T-helper 2 cell treated with Interferon-gamma antibody and Interleukin-4, amounts not matched to agents 5 μg/mL and 100 μg/mL, for 36 hours (primary cell): ENCODE measurements around the gene PPM1A.

Experiments used
- DNase-seq: peaks from one replicate; pipeline ENCODE4 v3.0.0; 2021; ENCODE audit warnings: low spot score
- H3K27ac Mint-ChIP-seq: one replicate; pipeline ENCODE4 v1.8.0; 2021; ENCODE audit warnings: mild to moderate bottlenecking, mixed read lengths
- H3K27me3 Mint-ChIP-seq: one replicate; pipeline ENCODE4 v1.8.0; 2021; ENCODE audit warnings: low read depth, mixed read lengths
- H3K36me3 Mint-ChIP-seq: one replicate; pipeline ENCODE4 v1.8.0; 2021; ENCODE audit warnings: low read depth, mixed read lengths
- H3K4me1 Mint-ChIP-seq: one replicate; pipeline ENCODE4 v1.8.0; 2021; ENCODE audit warnings: low read depth, mixed read lengths
- H3K4me3 Mint-ChIP-seq: one replicate; pipeline ENCODE4 v1.8.0; 2022; ENCODE audit warnings: mild to moderate bottlenecking, moderate library complexity, mixed read lengths
- H3K9me3 Mint-ChIP-seq: one replicate; pipeline ENCODE4 v1.8.0; 2021; ENCODE audit warnings: mixed read lengths

Gene PPM1A

DNA sequence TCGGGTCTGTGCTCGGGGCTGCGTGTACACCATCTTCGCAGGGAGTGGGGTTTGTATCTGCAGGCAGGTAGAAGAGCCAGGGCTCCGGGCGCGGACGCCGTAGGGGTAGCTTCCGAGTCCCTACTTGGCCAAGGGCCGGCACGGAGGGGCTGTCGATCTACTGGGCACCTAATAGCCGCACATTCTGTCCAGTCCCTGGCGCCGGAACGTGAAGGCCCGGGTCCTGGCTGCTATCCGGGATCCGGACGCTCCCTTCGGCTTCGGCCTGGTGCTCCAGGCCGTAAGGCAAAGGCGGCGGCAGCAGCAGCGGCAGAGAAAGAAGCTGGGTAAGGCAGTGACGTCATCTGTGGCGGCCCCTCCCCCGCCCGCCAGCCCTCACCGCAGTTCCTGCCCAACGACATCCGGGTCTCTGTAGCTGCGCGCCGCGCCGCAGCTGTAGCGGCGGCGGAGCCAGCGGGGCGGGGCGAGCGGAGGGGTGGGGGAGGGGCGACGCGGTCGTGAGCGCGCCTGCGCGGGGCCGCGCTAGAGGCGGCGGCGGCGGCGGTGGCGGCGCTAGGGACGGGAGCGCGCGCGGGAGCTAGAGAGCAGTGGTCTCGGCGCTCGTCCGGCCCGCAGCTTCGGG lies at the start of gene PPM1A:
Gene PPM1A, plus strand, starts transcription at position 525 of the 622 bp plus-strand sequence. CDS start 33,483 bp downstream, outside the sequence.
- DNase-seq = peak; percentile 92
- H3K9me3 Mint-ChIP-seq = no peaks in the 10 kb centered on the region
- H3K36me3 Mint-ChIP-seq = peaks cover 9% of the 10 kb centered on the region
- peak within 1 kb of the TSS; percentile 100 for H3K27ac Mint-ChIP-seq
- H3K27me3 Mint-ChIP-seq = no peaks in the 10 kb centered on the region
- H3K4me1 Mint-ChIP-seq = peaks cover 44% of the 10 kb centered on the region
- peak within 1 kb of the TSS; percentile 97 for H3K4me3 Mint-ChIP-seq

DNA sequence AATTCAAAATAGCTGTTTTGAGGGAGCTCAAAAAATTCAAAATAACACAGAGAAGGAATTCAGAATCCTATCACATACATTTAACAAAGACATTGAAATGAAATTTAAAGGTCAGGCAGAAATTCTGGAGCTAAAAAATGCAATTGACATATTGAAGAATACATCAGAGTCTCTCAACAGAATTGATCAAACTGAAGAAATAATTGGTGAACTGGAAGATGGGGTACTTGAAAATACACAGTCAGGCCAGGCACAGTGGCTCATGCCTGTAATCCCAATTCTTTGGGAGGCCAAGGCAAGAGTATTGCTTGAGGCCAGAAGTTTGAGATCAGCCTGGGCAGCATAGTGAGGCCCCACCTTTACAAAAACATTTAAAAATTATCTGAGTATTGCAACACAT lies 49.7 kb upstream of the PPM1A start:
- Mint-ChIP-seq H3K27me3 (peaks cover 11% of the 10 kb centered on the region), H3K36me3 (peaks cover 2% of the 10 kb centered on the region), H3K9me3 (peaks cover 23% of the 10 kb centered on the region), H3K27ac (no peak overlapping the region), H3K4me3 (no peak overlapping the region), H3K4me1 (peaks cover 11% of the 10 kb centered on the region)
- no peak for DNase-seq

- H3K36me3 Mint-ChIP-seq = peaks cover 2% of the 10 kb centered on the region
- peaks cover 9% of the 10 kb centered on the region for H3K4me1 Mint-ChIP-seq
- H3K9me3 Mint-ChIP-seq = peaks cover 14% of the 10 kb centered on the region
- no peak for DNase-seq
- H3K4me3 Mint-ChIP-seq = no peak overlapping the region
- no peak overlapping the region for H3K27ac Mint-ChIP-seq
- peaks cover 21% of the 10 kb centered on the region for H3K27me3 Mint-ChIP-seq
Observed at GRCh38 chr14:60204104-60204842, 44.7 kb upstream of the PPM1A start.

- peaks cover 6% of the 10 kb centered on the region for H3K9me3 Mint-ChIP-seq
Observed at GRCh38 chr14:60204843-60205774, 43.9 kb upstream of the PPM1A start.

GRCh38 chr14:60206249-60206670 lies 42.8 kb upstream of the PPM1A start:
- H3K36me3 Mint-ChIP-seq = no peaks in the 10 kb centered on the region
- peaks cover 21% of the 10 kb centered on the region for H3K27me3 Mint-ChIP-seq
- H3K27ac Mint-ChIP-seq = no peak overlapping the region

More at GRCh38 chr14:60204843-60205774, 43.9 kb upstream of the PPM1A start:
- no peak overlapping the region for H3K27ac Mint-ChIP-seq
- no peaks in the 10 kb centered on the region for H3K36me3 Mint-ChIP-seq
- H3K4me1 Mint-ChIP-seq = peaks cover 9% of the 10 kb centered on the region
- peaks cover 19% of the 10 kb centered on the region for H3K27me3 Mint-ChIP-seq
- no peak overlapping the region for H3K4me3 Mint-ChIP-seq
- no peak for DNase-seq

GRCh38 chr14:60206837-60207533 lies 42.0 kb upstream of the PPM1A start:
- no peak for DNase-seq
- H3K9me3 Mint-ChIP-seq = no peaks in the 10 kb centered on the region
- no peaks in the 10 kb centered on the region for H3K36me3 Mint-ChIP-seq
- no peak overlapping the region for H3K27ac Mint-ChIP-seq
- peaks cover 17% of the 10 kb centered on the region for H3K27me3 Mint-ChIP-seq
- peaks cover 9% of the 10 kb centered on the region for H3K4me1 Mint-ChIP-seq
- H3K4me3 Mint-ChIP-seq = no peak overlapping the region

More at GRCh38 chr14:60206249-60206670, 42.8 kb upstream of the PPM1A start:
- Mint-ChIP-seq H3K4me1 (peaks cover 9% of the 10 kb centered on the region), H3K9me3 (peaks cover 3% of the 10 kb centered on the region), H3K4me3 (no peak overlapping the region)
- no peak for DNase-seq

GRCh38 chr14:60210703-60211102 lies 38.3 kb upstream of the PPM1A start:
- Mint-ChIP-seq H3K27ac (no peak overlapping the region), H3K4me1 (peaks cover 5% of the 10 kb centered on the region), H3K4me3 (no peak overlapping the region), H3K9me3 (no peaks in the 10 kb centered on the region), H3K36me3 (no peaks in the 10 kb centered on the region), H3K27me3 (peaks cover 4% of the 10 kb centered on the region)
- DNase-seq = no peak

GRCh38 chr14:60211153-60211552 lies 37.9 kb upstream of the PPM1A start:
- Mint-ChIP-seq H3K27ac (no peak overlapping the region), H3K4me3 (no peak overlapping the region)
- no peak for DNase-seq

DNA sequence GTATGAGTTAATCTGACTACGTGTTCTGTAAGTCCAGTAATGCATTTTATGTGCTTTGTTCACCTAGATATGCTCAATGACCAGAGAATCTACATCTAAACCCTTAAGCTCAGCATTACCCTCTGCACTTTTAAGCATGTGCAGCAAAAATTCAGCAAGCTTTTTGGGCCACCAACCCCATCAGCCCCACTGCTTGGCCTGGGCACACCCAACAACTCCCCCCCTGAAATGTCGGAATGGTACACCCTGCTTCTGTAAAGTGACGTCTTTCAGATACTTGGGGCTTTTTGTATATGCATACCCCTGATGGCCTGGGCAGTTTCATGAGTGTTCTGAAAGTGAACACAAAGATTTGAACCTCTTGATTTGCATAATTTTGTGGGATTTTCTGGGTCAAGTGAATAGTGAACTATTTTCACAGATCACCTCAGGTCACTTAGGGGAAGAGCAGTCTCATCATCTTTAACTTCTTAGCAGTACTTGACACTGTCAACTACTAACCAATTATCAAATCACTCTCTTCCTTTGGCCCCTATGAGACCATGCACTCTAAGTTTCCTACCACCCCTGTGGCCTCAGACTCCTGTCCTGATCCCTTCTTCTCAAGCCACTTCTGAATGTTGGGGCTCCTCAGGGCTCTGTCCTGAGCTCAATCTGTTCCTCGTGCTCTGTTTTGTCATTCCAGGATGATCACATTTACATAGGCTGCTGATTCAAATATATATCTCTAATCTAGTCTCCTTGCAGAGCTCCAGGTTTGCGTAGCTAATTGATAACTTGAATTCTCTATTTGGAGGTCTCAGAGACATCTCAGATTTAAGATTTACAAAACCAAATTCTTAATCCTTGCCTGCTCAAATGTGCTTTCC lies 36.3 kb upstream of the PPM1A start:
- Mint-ChIP-seq H3K4me3 (no peak overlapping the region), H3K36me3 (no peaks in the 10 kb centered on the region), H3K4me1 (no peaks in the 10 kb centered on the region), H3K27ac (no peak overlapping the region), H3K9me3 (no peaks in the 10 kb centered on the region), H3K27me3 (peaks cover 2% of the 10 kb centered on the region)
- DNase-seq = no peak

More at GRCh38 chr14:60211153-60211552, 37.9 kb upstream of the PPM1A start:
- Mint-ChIP-seq H3K4me1 (peaks cover 5% of the 10 kb centered on the region), H3K36me3 (no peaks in the 10 kb centered on the region), H3K27me3 (peaks cover 4% of the 10 kb centered on the region), H3K9me3 (no peaks in the 10 kb centered on the region)

DNA sequence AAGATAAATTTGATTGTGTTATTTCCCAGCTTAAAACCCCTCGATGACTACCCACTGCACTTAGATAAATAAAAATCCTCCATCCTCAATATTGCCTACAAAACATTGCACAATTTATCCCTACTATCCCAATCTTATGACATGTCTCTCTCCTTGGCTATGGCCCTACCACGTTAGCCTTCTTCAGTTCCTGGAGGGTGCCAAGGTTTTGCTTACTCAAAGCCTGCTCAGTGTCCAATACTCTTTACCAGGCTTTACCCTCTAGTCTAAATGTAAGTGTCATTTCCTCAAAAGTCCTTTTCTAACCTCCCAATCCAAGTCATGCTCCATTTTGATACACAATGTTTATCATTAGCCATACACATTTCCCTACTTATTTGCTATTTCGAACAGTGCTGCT lies 35.0 kb upstream of the PPM1A start:
- no peak overlapping the region for H3K27ac Mint-ChIP-seq
- no peaks in the 10 kb centered on the region for H3K36me3 Mint-ChIP-seq
- no peak overlapping the region for H3K4me3 Mint-ChIP-seq
- H3K9me3 Mint-ChIP-seq = no peaks in the 10 kb centered on the region
- H3K27me3 Mint-ChIP-seq = peaks cover 2% of the 10 kb centered on the region
- DNase-seq = no peak
- H3K4me1 Mint-ChIP-seq = no peaks in the 10 kb centered on the region

DNA sequence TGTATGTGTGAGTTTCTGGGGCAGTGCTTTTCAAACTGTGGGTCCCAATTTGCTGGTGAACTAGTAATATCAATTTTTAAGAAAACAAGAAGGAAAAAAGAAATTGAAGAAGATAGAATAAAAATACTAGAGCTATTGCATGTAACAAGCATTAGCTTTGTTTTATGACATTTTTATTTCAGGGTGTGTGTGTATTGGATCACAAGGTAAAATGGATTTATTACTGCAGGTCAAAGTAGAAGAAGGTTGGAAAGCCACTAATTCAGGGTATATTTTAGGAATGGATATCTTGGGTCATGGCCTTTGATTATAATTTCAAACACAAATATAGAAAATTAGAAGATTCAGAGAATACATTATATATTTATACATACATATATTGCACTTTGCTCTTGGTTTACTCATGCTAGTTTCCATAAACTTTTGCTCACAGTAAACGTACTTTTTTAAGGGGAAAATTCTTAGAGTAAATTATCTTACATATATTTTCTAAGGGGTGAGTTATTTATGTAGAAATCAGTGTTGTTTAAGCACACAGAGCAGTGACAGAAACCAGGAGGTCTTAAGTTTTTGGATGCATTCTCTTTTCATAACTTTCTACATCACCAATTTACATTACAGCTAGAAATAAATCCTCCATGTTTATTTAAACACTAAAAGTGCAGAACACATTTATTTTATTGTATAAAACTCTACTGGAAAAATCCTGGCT lies 34.5 kb upstream of the PPM1A start:
- no peaks in the 10 kb centered on the region for H3K36me3 Mint-ChIP-seq
- H3K27me3 Mint-ChIP-seq = peaks cover 2% of the 10 kb centered on the region
- DNase-seq = no peak
- no peak overlapping the region for H3K27ac Mint-ChIP-seq
- H3K4me1 Mint-ChIP-seq = no peaks in the 10 kb centered on the region
- no peak overlapping the region for H3K4me3 Mint-ChIP-seq
- no peaks in the 10 kb centered on the region for H3K9me3 Mint-ChIP-seq

DNA sequence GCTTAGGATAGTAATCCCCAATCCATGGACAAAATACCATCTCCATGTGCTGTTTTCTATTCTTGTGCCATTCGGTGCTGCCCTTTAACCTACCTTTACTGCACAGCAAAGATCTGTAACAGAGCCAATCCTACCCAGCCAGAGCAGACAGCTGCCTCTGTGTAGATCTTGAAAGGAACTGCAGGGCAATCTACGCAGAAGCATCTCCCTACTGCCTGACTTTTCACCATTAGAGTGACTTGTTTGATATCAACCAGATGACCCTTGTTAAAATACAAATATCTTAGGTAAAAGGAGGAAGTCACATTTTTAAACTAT lies 33.9 kb upstream of the PPM1A start:
- Mint-ChIP-seq H3K4me1 (no peaks in the 10 kb centered on the region), H3K27me3 (peaks cover 2% of the 10 kb centered on the region), H3K36me3 (no peaks in the 10 kb centered on the region), H3K27ac (no peak overlapping the region), H3K9me3 (no peaks in the 10 kb centered on the region), H3K4me3 (no peak overlapping the region)
- no peak for DNase-seq
